ENCODE data around the gene SEMG2. TPM values are rescaled to one million over a fixed set of nuclear protein-coding genes. Genes with fewer than 3 reads are reported as not detected.

SEMG2 gene
- total RNA-seq, 2 experiments from 2014 or later, result not detected

DNA sequence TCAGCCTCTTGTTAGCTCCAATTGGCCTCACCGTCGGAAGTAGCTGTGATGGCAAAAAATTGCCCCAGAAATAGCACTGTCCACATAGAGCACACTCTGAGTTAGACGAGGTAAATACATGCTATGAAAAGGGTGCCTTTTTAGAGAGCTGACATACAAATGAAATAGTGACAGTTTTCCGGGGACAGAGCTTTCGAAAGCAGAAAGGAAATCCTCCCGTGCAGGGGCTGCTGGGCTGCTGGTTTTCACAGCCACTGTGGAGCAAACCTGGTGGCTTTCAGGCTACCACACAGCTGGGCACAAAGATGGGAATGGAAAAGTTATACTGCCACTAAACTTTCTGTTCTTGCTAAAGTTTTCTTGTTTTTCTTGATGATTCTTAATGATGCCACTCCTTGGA, 24.9 kb downstream of the SEMG2 start:
- DNase-seq (no peak), ATAC-seq (no peak)
- CTCF ChIA-PET, result interaction anchor here (0.7 to 1.7 kb wide), 3 partner anchors 48 to 204 kb away, joined by 3 to 9 read pairs (median 3); no protein-coding TSS in a partner anchor
- POLR2A ChIA-PET, result no interaction called here
- H3K27me3 Mint-ChIP-seq, result peaks cover 35% of the 10 kb centered on the region
- H3K4me3 Mint-ChIP-seq, result no peak overlapping the region
- H3K9me3 Mint-ChIP-seq, result no peaks in the 10 kb centered on the region
- TF ChIP-seq, protein P1, sequence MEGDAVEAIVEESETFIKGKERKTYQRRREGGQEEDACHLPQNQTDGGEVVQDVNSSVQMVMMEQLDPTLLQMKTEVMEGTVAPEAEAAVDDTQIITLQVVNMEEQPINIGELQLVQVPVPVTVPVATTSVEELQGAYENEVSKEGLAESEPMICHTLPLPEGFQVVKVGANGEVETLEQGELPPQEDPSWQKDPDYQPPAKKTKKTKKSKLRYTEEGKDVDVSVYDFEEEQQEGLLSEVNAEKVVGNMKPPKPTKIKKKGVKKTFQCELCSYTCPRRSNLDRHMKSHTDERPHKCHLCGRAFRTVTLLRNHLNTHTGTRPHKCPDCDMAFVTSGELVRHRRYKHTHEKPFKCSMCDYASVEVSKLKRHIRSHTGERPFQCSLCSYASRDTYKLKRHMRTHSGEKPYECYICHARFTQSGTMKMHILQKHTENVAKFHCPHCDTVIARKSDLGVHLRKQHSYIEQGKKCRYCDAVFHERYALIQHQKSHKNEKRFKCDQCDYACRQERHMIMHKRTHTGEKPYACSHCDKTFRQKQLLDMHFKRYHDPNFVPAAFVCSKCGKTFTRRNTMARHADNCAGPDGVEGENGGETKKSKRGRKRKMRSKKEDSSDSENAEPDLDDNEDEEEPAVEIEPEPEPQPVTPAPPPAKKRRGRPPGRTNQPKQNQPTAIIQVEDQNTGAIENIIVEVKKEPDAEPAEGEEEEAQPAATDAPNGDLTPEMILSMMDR (IDR thresholded peaks at IDR 0.05), result no peak
- H3K27ac Mint-ChIP-seq, result no peak overlapping the region
- no peaks in the 10 kb centered on the region for H3K36me3 Mint-ChIP-seq (ENCODE audit: low read depth)
- intact Hi-C loops (cut with micrococcal nuclease), result no loop called here
- no peaks in the 10 kb centered on the region for H3K4me1 Mint-ChIP-seq (ENCODE audit: low read depth)

DNA sequence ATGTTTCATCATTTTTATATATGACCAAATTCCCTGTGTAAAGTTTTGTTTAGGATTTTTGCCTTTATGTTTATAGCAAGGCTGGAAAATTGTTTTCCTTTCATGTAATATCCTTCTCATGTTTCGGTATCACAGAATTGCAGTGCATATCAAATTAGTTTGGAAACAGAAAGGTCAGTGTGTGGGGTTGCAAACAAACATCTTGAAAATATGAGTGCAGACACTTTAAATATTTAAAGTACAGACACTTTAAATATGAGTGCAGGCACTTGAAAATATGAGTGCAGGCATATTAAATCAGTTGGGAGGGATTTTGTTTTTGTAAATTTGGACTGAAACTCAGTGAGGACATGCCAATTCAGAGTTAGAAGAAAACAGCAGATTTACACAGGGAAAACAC, 26.7 kb downstream of the SEMG2 start:
- intact Hi-C loops (cut with micrococcal nuclease), result no loop called here
- TF ChIP-seq, protein P1 (IDR thresholded peaks at IDR 0.05), result no peak
- ATAC-seq (no peak), DNase-seq (no peak)
- no peak overlapping the region for H3K27ac Mint-ChIP-seq
- H3K4me1 Mint-ChIP-seq (ENCODE audit: low read depth), result no peaks in the 10 kb centered on the region
- ChIA-PET POLR2A (no interaction called here), CTCF (no interaction called here)
- H3K27me3 Mint-ChIP-seq, result peaks cover 44% of the 10 kb centered on the region
- no peak overlapping the region for H3K4me3 Mint-ChIP-seq
- no peaks in the 10 kb centered on the region for H3K36me3 Mint-ChIP-seq (ENCODE audit: low read depth)
- H3K9me3 Mint-ChIP-seq, result no peaks in the 10 kb centered on the region

DNA sequence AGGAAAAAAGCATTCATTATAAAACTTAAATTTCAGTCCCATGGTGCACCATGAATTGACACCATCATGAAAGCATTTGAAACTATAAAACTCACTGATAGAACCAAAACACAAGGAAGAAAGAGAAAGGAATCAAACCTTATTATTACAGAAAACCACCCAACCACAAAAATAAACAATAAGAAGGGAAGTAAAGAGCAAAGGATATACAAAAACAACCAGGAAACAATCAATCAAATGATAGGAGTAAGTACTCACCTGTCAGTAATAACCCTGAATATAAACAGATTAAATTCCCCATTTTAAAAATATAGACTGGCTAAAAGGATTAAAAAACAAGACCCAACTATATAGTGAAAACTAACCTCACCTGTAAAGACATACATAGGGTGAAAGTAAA, 27.4 kb downstream of the SEMG2 start:
- Mint-ChIP-seq H3K4me3 (no peak overlapping the region), H3K27ac (no peak overlapping the region), H3K4me1 (ENCODE audit: low read depth) (no peaks in the 10 kb centered on the region), H3K27me3 (peaks cover 45% of the 10 kb centered on the region), H3K36me3 (ENCODE audit: low read depth) (no peaks in the 10 kb centered on the region), H3K9me3 (no peaks in the 10 kb centered on the region)
- intact Hi-C loops (cut with micrococcal nuclease), result no loop called here
- ATAC-seq, result no peak
- no peak for DNase-seq
- TF ChIP-seq, protein P1 (IDR thresholded peaks at IDR 0.05), result no peak
- CTCF ChIA-PET, result no interaction called here
- POLR2A ChIA-PET, result no interaction called here

DNA sequence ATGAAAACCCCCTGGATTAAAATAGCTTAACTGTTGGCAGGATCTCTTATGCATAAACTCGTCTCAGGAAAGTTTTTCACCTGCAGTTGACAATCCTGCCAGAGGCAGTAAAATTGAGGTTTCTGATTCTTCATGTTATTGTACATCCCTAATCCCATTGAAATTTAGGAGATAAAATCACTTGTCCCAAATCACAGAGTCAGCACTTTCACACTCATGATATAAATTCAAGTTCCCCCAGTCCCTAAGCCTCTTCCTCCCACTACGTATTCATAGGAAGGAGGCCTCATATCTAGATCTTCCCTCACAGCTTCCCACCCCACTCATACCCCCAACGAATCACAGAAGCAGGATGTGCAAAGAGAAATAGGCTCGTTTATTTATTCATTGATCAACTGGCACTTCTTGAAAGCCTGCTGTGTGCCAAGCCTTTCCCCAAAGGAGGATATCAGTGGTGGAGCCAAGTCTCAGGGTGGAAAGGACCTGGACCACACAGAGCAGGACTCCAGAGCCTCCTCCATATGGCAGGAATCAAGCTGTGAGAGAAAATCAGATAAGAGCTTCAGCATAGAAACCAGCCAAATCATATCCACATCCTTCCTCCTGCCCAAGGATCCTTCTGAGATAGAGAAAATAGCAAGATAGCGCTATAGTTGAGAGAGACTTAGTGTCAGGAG, 30.8 kb downstream of the SEMG2 start:
- H3K4me1 Mint-ChIP-seq (ENCODE audit: low read depth), result no peaks in the 10 kb centered on the region
- no peak overlapping the region for H3K4me3 Mint-ChIP-seq
- no peaks in the 10 kb centered on the region for H3K9me3 Mint-ChIP-seq
- H3K27me3 Mint-ChIP-seq, result peaks cover 33% of the 10 kb centered on the region
- no peak overlapping the region for H3K27ac Mint-ChIP-seq
- POLR2A ChIA-PET, result interaction anchor here (0.7 kb wide), 1 partner anchor 10 kb away, joined by 3 read pairs; no protein-coding TSS in a partner anchor
- H3K36me3 Mint-ChIP-seq (ENCODE audit: low read depth), result no peaks in the 10 kb centered on the region
- CTCF ChIA-PET, result no interaction called here
- TF ChIP-seq, protein P1 (IDR thresholded peaks at IDR 0.05), result no peak
- intact Hi-C loops (cut with micrococcal nuclease), result no loop called here
- DNase-seq (no peak), ATAC-seq (no peak)

DNA sequence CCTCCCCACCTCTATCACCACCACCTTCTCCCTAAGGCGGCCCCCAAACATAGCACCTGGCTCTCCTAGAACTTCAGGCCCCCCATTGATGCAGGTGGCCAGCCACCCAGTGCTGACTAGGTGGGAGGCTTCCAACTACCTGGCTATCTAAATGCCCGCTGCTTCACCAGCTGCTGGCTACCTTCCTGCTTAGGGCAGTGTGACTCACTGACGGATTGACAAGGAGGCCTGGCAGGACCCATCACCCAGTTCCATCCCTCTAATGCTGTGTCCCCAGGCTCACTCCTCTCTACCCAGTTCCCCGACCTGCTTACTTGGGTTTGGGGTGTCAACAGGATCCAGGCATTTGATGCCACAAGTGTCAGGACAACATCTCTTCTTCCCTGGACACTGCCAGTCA, 32.1 kb downstream of the SEMG2 start:
- ATAC-seq (no peak), DNase-seq (no peak)
- H3K4me3 Mint-ChIP-seq, result no peak overlapping the region
- no peaks in the 10 kb centered on the region for H3K9me3 Mint-ChIP-seq
- POLR2A ChIA-PET, result interaction anchor here (0.5 kb wide), 1 partner anchor 1198 kb away, joined by 3 read pairs; no protein-coding TSS in a partner anchor
- intact Hi-C loops (cut with micrococcal nuclease), result no loop called here
- CTCF ChIA-PET, result interaction anchor here (0.7 to 1.4 kb wide), 2 partner anchors 115 to 1813 kb away, joined by 3 to 5 read pairs; no protein-coding TSS in a partner anchor
- TF ChIP-seq, protein P1 (IDR thresholded peaks at IDR 0.05), result no peak
- no peak overlapping the region for H3K27ac Mint-ChIP-seq
- H3K36me3 Mint-ChIP-seq (ENCODE audit: low read depth), result no peaks in the 10 kb centered on the region
- peaks cover 23% of the 10 kb centered on the region for H3K27me3 Mint-ChIP-seq
- no peaks in the 10 kb centered on the region for H3K4me1 Mint-ChIP-seq (ENCODE audit: low read depth)

Measured in activated CD8-positive, alpha-beta T cell treated with anti-CD3 and anti-CD28 coated beads for 36 hours (primary cell).